Osteoblast (primary cell): ENCODE data around the gene HEPHL1. TPM values are rescaled to one million over a fixed set of nuclear protein-coding genes. Genes with fewer than 3 reads are reported as not detected.

Experiments
- DNase-seq: peaks from one replicate; pipeline ENCODE4 v3.0.0; 2011; ENCODE audit warnings: low spot score, mixed read lengths; ENCODE audit not compliant: insufficient read length; ENCODE audit errors: missing footprints
- H2AFZ ChIP-seq: 2 replicates; pipeline ENCODE4 v1.6.0; 2011; ENCODE audit warnings: mild to moderate bottlenecking, low read length
- H3K27ac ChIP-seq: 2 replicates; pipeline ENCODE4 v1.5.1; 2011; ENCODE audit warnings: mild to moderate bottlenecking, low read depth, low read length, moderate library complexity
- H3K27me3 ChIP-seq: 2 replicates; pipeline ENCODE4 v1.6.0; 2012; ENCODE audit warnings: mild to moderate bottlenecking, control low read depth, inconsistent platforms, low read length, moderate library complexity; ENCODE audit not compliant: insufficient read depth
- H3K36me3 ChIP-seq: 2 replicates; pipeline ENCODE4 v1.5.1; 2011; ENCODE audit warnings: mild to moderate bottlenecking, low read length, control low read depth, moderate library complexity; ENCODE audit not compliant: insufficient read depth
- H3K4me1 ChIP-seq: 2 replicates; pipeline ENCODE4 v1.5.1; 2011; ENCODE audit warnings: mild to moderate bottlenecking, low read length, control low read depth, moderate library complexity; ENCODE audit not compliant: insufficient read depth
- H3K4me2 ChIP-seq: 2 replicates; pipeline ENCODE4 v1.6.0; 2011; ENCODE audit warnings: mild to moderate bottlenecking, low read length; ENCODE audit not compliant: insufficient read depth
- H3K4me3 ChIP-seq: fragments of 200-600 bp; sonication (generic); 3 replicates; pipeline ENCODE4 v1.5.1; 2012; ENCODE audit warnings: mild to moderate bottlenecking, low read length, inconsistent platforms; ENCODE audit not compliant: insufficient read depth
- H3K79me2 ChIP-seq: 2 replicates; pipeline ENCODE4 v1.6.0; 2012; ENCODE audit warnings: mild to moderate bottlenecking, low read length, control low read depth, inconsistent platforms; ENCODE audit not compliant: insufficient read depth
- H3K9me3 ChIP-seq: 2 replicates; pipeline ENCODE4 v1.5.1; 2011; ENCODE audit warnings: low read depth, low read length, control low read depth
- H4K20me1 ChIP-seq: 2 replicates; pipeline ENCODE4 v1.6.0; 2012; ENCODE audit warnings: mild to moderate bottlenecking, low read length, control low read depth; ENCODE audit not compliant: insufficient read depth
- CTCF ChIP-seq: IDR thresholded peaks from 2 replicates; pipeline ENCODE4 v1.5.1; 2011; ENCODE audit warnings: mild to moderate bottlenecking, low read depth, low read length, moderate library complexity; ENCODE audit errors: extremely low read depth
- total RNA-seq: library from RNA; depleted of rRNA; stranded (reverse); fragments of >200 nt; gene quantifications from 2 replicates; pipeline ENCODE4 v1.2.3, GENCODE V29; 2012

The HEPHL1 gene
- total RNA-seq, 1 donor, result not detected

- peaks cover 32% of the 10 kb centered on the region for H3K4me1 ChIP-seq
- no peak overlapping the region for H3K27ac ChIP-seq
- H3K27me3 ChIP-seq, result no peaks in the 10 kb centered on the region
- no peak for TF ChIP-seq CTCF
- no peak overlapping the region for H3K4me2 ChIP-seq
- H2AFZ ChIP-seq, result no peak overlapping the region
- no peak for DNase-seq
- H3K4me3 ChIP-seq, result no peak overlapping the region
- H3K9me3 ChIP-seq, result no peaks in the 10 kb centered on the region
- no peaks in the 10 kb centered on the region for H3K36me3 ChIP-seq
- H4K20me1 ChIP-seq, result peaks cover 70% of the 10 kb centered on the region
- peaks cover 67% of the 10 kb centered on the region for H3K79me2 ChIP-seq
Measured at GRCh38 chr11:94150056-94150455, 128.9 kb downstream of the HEPHL1 start.

GRCh38 chr11:94150704-94151685 is 129.8 kb downstream of the HEPHL1 start:
- Histone ChIP-seq H2AFZ (no peak overlapping the region), H3K36me3 (no peaks in the 10 kb centered on the region), H3K4me2 (no peak overlapping the region), H3K4me3 (no peak overlapping the region), H3K4me1 (peaks cover 32% of the 10 kb centered on the region), H3K9me3 (no peaks in the 10 kb centered on the region), H4K20me1 (peaks cover 70% of the 10 kb centered on the region), H3K79me2 (peaks cover 65% of the 10 kb centered on the region), H3K27me3 (no peaks in the 10 kb centered on the region), H3K27ac (no peak overlapping the region)
- TF ChIP-seq CTCF, result no peak
- no peak for DNase-seq

- Histone ChIP-seq H3K27me3 (no peaks in the 10 kb centered on the region), H3K4me3 (no peak overlapping the region), H3K27ac (peak overlapping the region; percentile 9), H3K36me3 (no peaks in the 10 kb centered on the region), H3K4me2 (no peak overlapping the region), H3K79me2 (peaks cover 61% of the 10 kb centered on the region), H2AFZ (no peak overlapping the region), H3K9me3 (no peaks in the 10 kb centered on the region), H3K4me1 (peaks cover 32% of the 10 kb centered on the region), H4K20me1 (peaks cover 63% of the 10 kb centered on the region)
- DNase-seq, result peak; percentile 93
- TF ChIP-seq CTCF, result no peak
Measured at GRCh38 chr11:94151903-94152677, 130.9 kb downstream of the HEPHL1 start.

- TF ChIP-seq CTCF, result no peak
- peaks cover 59% of the 10 kb centered on the region for H4K20me1 ChIP-seq
- H3K4me1 ChIP-seq, result peaks cover 32% of the 10 kb centered on the region
Measured at GRCh38 chr11:94152678-94153065, 131.5 kb downstream of the HEPHL1 start.

More at GRCh38 chr11:94152678-94153065, 131.5 kb downstream of the HEPHL1 start:
- Histone ChIP-seq H3K36me3 (no peaks in the 10 kb centered on the region), H3K79me2 (peaks cover 57% of the 10 kb centered on the region), H3K4me3 (no peak overlapping the region), H3K4me2 (no peak overlapping the region), H3K9me3 (no peaks in the 10 kb centered on the region), H3K27ac (peak overlapping the region; percentile 9), H3K27me3 (no peaks in the 10 kb centered on the region), H2AFZ (no peak overlapping the region)
- no peak for DNase-seq
